HUES48 (cell line): ENCODE data around the gene ULK1.

Experiments
- H3K27ac ChIP-seq: one replicate; pipeline ENCODE4 v1.7.0; 2013; ENCODE audit warnings: low read depth, low read length, inconsistent platforms
- H3K27me3 ChIP-seq: 2 replicates; pipeline ENCODE4 v1.6.1; 2013; ENCODE audit warnings: mild to moderate bottlenecking, low read length; ENCODE audit not compliant: control insufficient read depth, insufficient read depth
- H3K36me3 ChIP-seq: 2 replicates; pipeline ENCODE4 v1.6.1; 2013; ENCODE audit warnings: low read length; ENCODE audit not compliant: control insufficient read depth, insufficient read depth
- H3K4me1 ChIP-seq: 2 replicates; pipeline ENCODE4 v1.6.1; 2013; ENCODE audit warnings: mild to moderate bottlenecking, low read length; ENCODE audit not compliant: control insufficient read depth, insufficient read depth
- H3K4me3 ChIP-seq: 2 replicates; pipeline ENCODE4 v1.5.1; 2013; ENCODE audit warnings: mild to moderate bottlenecking, low read depth, low read length
- H3K9ac ChIP-seq: 2 replicates; pipeline ENCODE4 v1.6.1; 2013; ENCODE audit warnings: mild to moderate bottlenecking, low read depth, low read length, moderate library complexity
- H3K9me3 ChIP-seq: 2 replicates; pipeline ENCODE4 v1.6.1; 2013; ENCODE audit warnings: low read length; ENCODE audit not compliant: control insufficient read depth, insufficient read depth

ULK1 gene

DNA sequence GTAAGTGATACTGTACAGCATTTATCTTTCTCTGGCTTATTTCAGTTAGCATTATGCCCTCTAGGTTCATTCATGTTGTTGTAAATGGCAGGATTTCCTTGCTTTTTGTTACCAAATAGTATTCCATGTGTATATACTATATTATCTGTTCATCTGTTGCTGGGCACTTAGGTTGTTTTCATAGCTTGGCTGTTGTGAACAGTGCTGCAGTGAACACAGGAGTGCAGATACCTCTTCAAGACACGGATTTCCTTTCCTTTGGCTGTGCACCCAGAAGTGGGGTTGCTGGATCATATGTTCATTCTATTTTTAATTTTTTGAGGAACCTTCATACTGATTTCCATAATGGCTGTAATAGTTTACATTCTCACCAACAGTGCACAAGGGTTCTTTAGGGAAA, 76.8 kb downstream of the ULK1 start:
- Histone ChIP-seq H3K9me3 (no peaks in the 10 kb centered on the region), H3K27ac (no peak overlapping the region), H3K9ac (no peak overlapping the region), H3K27me3 (no peaks in the 10 kb centered on the region), H3K4me1 (no peaks in the 10 kb centered on the region), H3K4me3 (no peak overlapping the region), H3K36me3 (0 out of 2 replicates have a peak, but pooled peaks cover 3% of the 10 kb centered on the region)
